Gastrocnemius medialis (tissue), 4 donors: Measurements from ENCODE around the gene MS4A8. TPM values are rescaled to one million over a fixed set of nuclear protein-coding genes. Genes with fewer than 3 reads are reported as not detected.

Source experiments
- ATAC-seq, 2 donors: fragments of 150-250 bp; one replicate each; pipeline ENCODE4 v1.9.1; 2016
- DNase-seq, 2 donors: peaks; one replicate each; pipeline ENCODE4 v3.0.0-alpha.2; 2019
- H3K27ac ChIP-seq, 4 donors: fragments of 200-600 bp; sonication (generic); 1 replicate in 1 of 4; 2 replicates in 3 of 4; pipeline ENCODE4 v1.5.1; 2016 to 2018; ENCODE audit warnings: mild to moderate bottlenecking in 2 of 4, moderate library complexity in 1 of 4
- H3K27me3 ChIP-seq, 3 donors: fragments of 200-600 bp; sonication (generic) in 2 of 3; 1 replicate in 1 of 3; 2 replicates in 2 of 3; pipeline versions ENCODE4 v1.5.1 to v1.6.0; 2016 to 2019; ENCODE audit warnings: mild to moderate bottlenecking in 1 of 3, moderate library complexity in 1 of 3
- H3K36me3 ChIP-seq, 2 donors: fragments of 200-600 bp; sonication (generic) in 1 of 2; one replicate each; pipeline ENCODE4 v1.5.1; 2017 to 2018
- H3K4me1 ChIP-seq, 2 donors: fragments of 200-600 bp; sonication (generic) in 1 of 2; one replicate each; pipeline ENCODE4 v1.5.1; 2016 to 2017; ENCODE audit warnings: mild to moderate bottlenecking in 2 of 2
- H3K4me3 ChIP-seq, 4 donors: fragments of 200-600 bp; sonication (generic) in 3 of 4; 1 replicate in 1 of 4; 2 replicates in 3 of 4; pipeline ENCODE4 v1.5.1; 2016 to 2019; ENCODE audit warnings: mild to moderate bottlenecking in 2 of 4
- H3K9me3 ChIP-seq, 3 donors: fragments of 200-600 bp; sonication (generic) in 2 of 3; 1 replicate in 1 of 3; 2 replicates in 2 of 3; pipeline ENCODE4 v1.5.1; 2016 to 2019
- CTCF ChIP-seq, 5 experiments: fragments of 450-650 bp in 3 of 5; fragments of 200-600 bp in 2 of 5; sonication (generic) in 2 of 5; IDR thresholded peaks in 4 of 5; conservative IDR thresholded peaks in 1 of 5; 1 replicate in 4 of 5; 2 replicates in 1 of 5; pipeline ENCODE4 v1.5.1; 2016 to 2019; ENCODE audit warnings: antibody characterized with exemption in 5 of 5, mild to moderate bottlenecking in 3 of 5, moderate library complexity in 3 of 5
- POLR2A ChIP-seq, 2 donors: fragments of 450-650 bp; IDR thresholded peaks; one replicate each; pipeline ENCODE4 v1.6.1; 2017; ENCODE audit warnings: antibody characterized with exemption in 2 of 2, mild to moderate bottlenecking in 2 of 2, moderate library complexity in 2 of 2
- in situ Hi-C, 4 donors: fragments of 200-750 bp; cut with MboI; loops; one replicate each; pipeline versions ENCODE4 v1.15.0 to v1.8.0; 2017; ENCODE audit warnings: low sequenced_read_pairs in 4 of 4
- intact Hi-C: fragments of 100-400 bp; cut with DNase I; formaldehyde crosslinking; loops from one replicate; pipeline ENCODE4 v1.15.1; 2023; ENCODE audit warnings: low total_unique reads
- total RNA-seq, 4 donors: library from RNA; depleted of rRNA; stranded (reverse); fragments of >200 nt; gene quantifications; one replicate each; pipeline versions ENCODE4 v1.1.0 to v1.2.3, GENCODE V29; 2016

MS4A8 gene
- total RNA-seq, 4 donors from 2014 or later, result 0.36 to 0.44 TPM; not detected in 2

DNA sequence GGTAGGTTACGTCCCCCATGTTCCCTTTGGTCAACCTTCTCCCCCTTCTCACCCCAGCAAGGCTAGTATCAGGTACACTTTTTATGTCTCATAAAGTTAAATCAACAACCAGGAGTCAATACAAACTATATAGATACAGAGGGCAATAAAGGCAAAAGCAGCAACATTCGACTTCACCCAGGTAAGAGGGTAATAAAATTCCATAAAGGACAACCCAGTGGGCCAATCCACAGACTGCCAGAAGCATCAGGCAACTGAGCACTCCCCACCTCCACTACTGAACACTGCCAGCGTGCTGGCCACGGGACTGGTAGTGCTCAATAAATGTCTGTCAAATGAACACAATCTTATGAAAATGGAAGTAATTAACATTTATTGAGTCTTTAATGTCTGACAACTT lies 20.0 kb downstream of the MS4A8 start:
- no peaks in the 10 kb centered on the region for H3K36me3 ChIP-seq
- H3K27me3 ChIP-seq, result no peaks in the 10 kb centered on the region
- ATAC-seq (no peak), DNase-seq (no peak)
- H3K4me1 ChIP-seq, result no peaks in the 10 kb centered on the region
- in situ Hi-C loops, result no loop called here
- H3K9me3 ChIP-seq, result peaks cover 0 to 3% (median 0%) of the 10 kb centered on the region in 3 donors
- no peak overlapping the region for H3K4me3 ChIP-seq
- no peak overlapping the region for H3K27ac ChIP-seq
- intact Hi-C loops, result no loop called here
- TF ChIP-seq CTCF (IDR thresholded peaks at IDR 0.05 in 4 of 5, conservative IDR thresholded peaks at IDR 0.05 in 1 of 5) (no peak), POLR2A (IDR thresholded peaks at IDR 0.05) (no peak)

DNA sequence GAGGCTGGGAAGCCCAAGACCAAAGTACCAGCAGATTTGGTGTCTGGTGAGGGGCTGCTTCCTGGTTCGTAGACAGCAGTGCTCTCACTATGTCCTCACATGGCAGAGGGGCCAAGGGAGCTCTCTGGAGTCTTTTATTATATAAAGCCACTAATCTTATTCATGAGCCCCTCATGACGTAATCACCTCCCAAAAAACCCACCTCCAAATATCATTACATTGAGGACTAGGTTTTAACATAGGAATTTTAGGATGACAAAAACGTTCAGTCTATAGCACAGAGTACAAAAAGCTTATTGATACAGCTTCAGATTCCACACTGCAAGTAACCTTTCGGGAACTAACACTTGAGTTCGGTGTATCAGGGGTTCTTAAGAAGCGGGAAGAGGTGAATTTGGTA lies 21.0 kb downstream of the MS4A8 start:
- TF ChIP-seq POLR2A (IDR thresholded peaks at IDR 0.05), result no peak
- TF ChIP-seq CTCF (IDR thresholded peaks at IDR 0.05 in 4 of 5, conservative IDR thresholded peaks at IDR 0.05 in 1 of 5), result no peak
- in situ Hi-C loops, result no loop called here
- intact Hi-C loops, result no loop called here
- no peak overlapping the region for H3K27ac ChIP-seq
- no peak for DNase-seq
- H3K27me3 ChIP-seq, result no peaks in the 10 kb centered on the region
- H3K4me1 ChIP-seq, result no peaks in the 10 kb centered on the region
- H3K36me3 ChIP-seq, result no peaks in the 10 kb centered on the region
- no peak overlapping the region for H3K4me3 ChIP-seq
- no peak for ATAC-seq
- H3K9me3 ChIP-seq, result peaks cover 0 to 3% (median 0%) of the 10 kb centered on the region in 3 donors

GRCh38 chr11:60724420-60724819 lies 25.0 kb downstream of the MS4A8 start, which contains the start of gene MS4A18:
MS4A18 (plus strand) TSS chr11:60724720.
- no peak within 1 kb of the TSS for H3K27ac ChIP-seq
- intact Hi-C loops (no loop called here), in situ Hi-C loops (no loop called here)
- no peaks in the 10 kb centered on the region for H3K4me1 ChIP-seq
- no peak within 1 kb of the TSS for H3K4me3 ChIP-seq
- no peaks in the 10 kb centered on the region for H3K9me3 ChIP-seq
- H3K36me3 ChIP-seq, result no peaks in the 10 kb centered on the region
- DNase-seq, result no peak
- no peaks in the 10 kb centered on the region for H3K27me3 ChIP-seq
- no peak for TF ChIP-seq CTCF (IDR thresholded peaks at IDR 0.05 in 4 of 5, conservative IDR thresholded peaks at IDR 0.05 in 1 of 5)
- no peak for ATAC-seq

DNA sequence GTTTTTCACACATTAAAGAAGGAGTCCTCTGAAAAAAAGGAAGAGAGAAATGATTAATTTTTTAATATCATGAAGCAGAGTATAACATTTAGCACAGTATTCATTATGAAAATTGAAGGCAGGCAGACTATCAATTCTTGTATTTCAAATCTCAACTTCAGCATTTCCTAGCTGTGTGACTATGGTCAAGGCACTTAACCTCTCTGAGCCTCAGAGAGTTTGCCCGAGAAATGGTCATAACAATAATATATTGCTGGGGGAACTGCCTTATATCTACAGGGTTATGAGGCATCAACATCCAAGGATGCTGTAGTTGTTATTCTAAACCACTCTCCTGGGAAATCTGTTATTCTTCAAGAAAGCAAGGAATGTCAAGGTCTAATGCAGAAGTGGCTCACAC lies 26.2 kb downstream of the MS4A8 start:
- no peak overlapping the region for H3K27ac ChIP-seq
- no peaks in the 10 kb centered on the region for H3K27me3 ChIP-seq
- in situ Hi-C loops (no loop called here), intact Hi-C loops (no loop called here)
- no peak for DNase-seq
- no peak overlapping the region for H3K4me3 ChIP-seq
- H3K4me1 ChIP-seq, result no peaks in the 10 kb centered on the region
- no peak for ATAC-seq
- no peaks in the 10 kb centered on the region for H3K36me3 ChIP-seq
- TF ChIP-seq POLR2A (IDR thresholded peaks at IDR 0.05) (no peak), CTCF (IDR thresholded peaks at IDR 0.05 in 4 of 5, conservative IDR thresholded peaks at IDR 0.05 in 1 of 5) (no peak)
- no peaks in the 10 kb centered on the region for H3K9me3 ChIP-seq

DNA sequence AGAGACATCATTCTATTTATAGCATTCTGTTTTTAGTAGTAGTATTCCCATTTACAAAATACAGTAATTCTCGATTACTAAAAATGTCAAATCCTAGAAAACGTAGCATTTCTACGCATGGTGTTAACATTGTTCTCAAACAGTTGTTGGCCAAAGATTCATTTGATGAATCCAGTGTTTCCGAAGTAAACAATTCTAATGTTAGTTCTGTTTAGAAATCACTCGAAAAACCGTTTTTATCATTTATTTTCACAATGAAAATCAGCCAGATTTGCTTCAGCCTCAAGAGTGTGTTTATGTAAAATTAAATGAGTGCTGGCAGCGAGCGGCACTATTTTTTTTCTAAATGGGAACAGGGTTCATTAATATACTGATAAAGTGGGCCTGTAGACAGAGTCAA lies 32.2 kb downstream of the MS4A8 start:
- no peak overlapping the region for H3K27ac ChIP-seq
- no peak overlapping the region for H3K4me3 ChIP-seq
- no peak for DNase-seq
- no peaks in the 10 kb centered on the region for H3K4me1 ChIP-seq
- no peak for TF ChIP-seq CTCF (IDR thresholded peaks at IDR 0.05 in 4 of 5, conservative IDR thresholded peaks at IDR 0.05 in 1 of 5)
- no peak for TF ChIP-seq POLR2A (IDR thresholded peaks at IDR 0.05)
- no peaks in the 10 kb centered on the region for H3K27me3 ChIP-seq
- H3K9me3 ChIP-seq, result no peaks in the 10 kb centered on the region
- ATAC-seq, result no peak
- intact Hi-C loops (no loop called here), in situ Hi-C loops (no loop called here)
- no peaks in the 10 kb centered on the region for H3K36me3 ChIP-seq
